ENCODE data around the gene DNM2.

DNA sequence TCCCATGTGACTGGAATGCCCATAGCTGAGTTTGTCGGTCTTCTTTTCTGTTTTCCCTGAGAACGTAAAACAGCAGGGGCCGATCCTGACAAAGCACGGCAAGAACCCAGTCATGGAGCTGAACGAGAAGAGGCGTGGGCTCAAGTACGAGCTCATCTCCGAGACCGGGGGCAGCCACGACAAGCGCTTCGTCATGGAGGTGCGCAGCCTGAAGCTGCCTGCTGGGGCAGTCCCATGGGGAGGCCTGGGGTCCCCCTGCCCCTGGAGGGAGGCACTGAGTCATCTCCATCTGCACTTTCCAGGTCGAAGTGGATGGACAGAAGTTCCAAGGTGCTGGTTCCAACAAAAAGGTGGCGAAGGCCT is 34.8 kb upstream of the DNM2 start:
- TF ChIP-seq, protein P1, sequence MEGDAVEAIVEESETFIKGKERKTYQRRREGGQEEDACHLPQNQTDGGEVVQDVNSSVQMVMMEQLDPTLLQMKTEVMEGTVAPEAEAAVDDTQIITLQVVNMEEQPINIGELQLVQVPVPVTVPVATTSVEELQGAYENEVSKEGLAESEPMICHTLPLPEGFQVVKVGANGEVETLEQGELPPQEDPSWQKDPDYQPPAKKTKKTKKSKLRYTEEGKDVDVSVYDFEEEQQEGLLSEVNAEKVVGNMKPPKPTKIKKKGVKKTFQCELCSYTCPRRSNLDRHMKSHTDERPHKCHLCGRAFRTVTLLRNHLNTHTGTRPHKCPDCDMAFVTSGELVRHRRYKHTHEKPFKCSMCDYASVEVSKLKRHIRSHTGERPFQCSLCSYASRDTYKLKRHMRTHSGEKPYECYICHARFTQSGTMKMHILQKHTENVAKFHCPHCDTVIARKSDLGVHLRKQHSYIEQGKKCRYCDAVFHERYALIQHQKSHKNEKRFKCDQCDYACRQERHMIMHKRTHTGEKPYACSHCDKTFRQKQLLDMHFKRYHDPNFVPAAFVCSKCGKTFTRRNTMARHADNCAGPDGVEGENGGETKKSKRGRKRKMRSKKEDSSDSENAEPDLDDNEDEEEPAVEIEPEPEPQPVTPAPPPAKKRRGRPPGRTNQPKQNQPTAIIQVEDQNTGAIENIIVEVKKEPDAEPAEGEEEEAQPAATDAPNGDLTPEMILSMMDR (IDR thresholded peaks at IDR 0.05), result no peak
- TF ChIP-seq POLR2A (IDR thresholded peaks at IDR 0.05) (no peak), POLR2AphosphoS5 (IDR thresholded peaks at IDR 0.05) (no peak), EP300 (IDR thresholded peaks at IDR 0.05; ENCODE audit: low read depth) (no peak)
